Activated T-helper 1 cell treated with anti-CD3 and anti-CD28 coated beads, Interleukin-12 subunit alpha, Interleukin-12 subunit beta, Interleukin-2, Interleukin-4 antibody, amounts not matched to agents 30 ng/mL and 10 ng/mL and 1 ng/mL, durations not matched to agents 14 hours and 24 hours and 36 hours (primary cell): ENCODE data around the gene KLHL42. TPM values are rescaled to one million over a fixed set of nuclear protein-coding genes. Genes with fewer than 3 reads are reported as not detected.

Experiments used
- total RNA-seq: library from RNA; stranded (reverse); gene quantifications from 2 replicates; pipeline ENCODE4 v1.2.3, GENCODE V29; 2022

KLHL42 gene
- total RNA-seq, 1 donor from 2014 or later = 21.7 TPM

Other genes starting within 250 kb of the KLHL42 start
- gene REP15, start 83.8 kb upstream of the KLHL42 start, total RNA-seq = 1.4 and 1.6 TPM in 2 replicates
- 59.8 and 72.2 TPM in 2 replicates for gene MRPS35, start 69.4 kb upstream of the KLHL42 start, total RNA-seq
- not detected in 2 replicates for gene MANSC4, start within 50 bp of the KLHL42 start, total RNA-seq
- gene PTHLH, start 192.5 kb downstream of the KLHL42 start, total RNA-seq = not detected in 2 replicates